ENCODE measurements around the gene IRF2BP1. TPM values are rescaled to one million over a fixed set of nuclear protein-coding genes. Genes with fewer than 3 reads are reported as not detected.
"Not testable (repeated sequence)": the region's sequence is repeated elsewhere in the genome, so short reads cannot be mapped to it uniquely, and the experiment has no call there.

IRF2BP1 gene
- total RNA-seq, 1 experiment from 2014 or later, result 29.7 TPM

DNA sequence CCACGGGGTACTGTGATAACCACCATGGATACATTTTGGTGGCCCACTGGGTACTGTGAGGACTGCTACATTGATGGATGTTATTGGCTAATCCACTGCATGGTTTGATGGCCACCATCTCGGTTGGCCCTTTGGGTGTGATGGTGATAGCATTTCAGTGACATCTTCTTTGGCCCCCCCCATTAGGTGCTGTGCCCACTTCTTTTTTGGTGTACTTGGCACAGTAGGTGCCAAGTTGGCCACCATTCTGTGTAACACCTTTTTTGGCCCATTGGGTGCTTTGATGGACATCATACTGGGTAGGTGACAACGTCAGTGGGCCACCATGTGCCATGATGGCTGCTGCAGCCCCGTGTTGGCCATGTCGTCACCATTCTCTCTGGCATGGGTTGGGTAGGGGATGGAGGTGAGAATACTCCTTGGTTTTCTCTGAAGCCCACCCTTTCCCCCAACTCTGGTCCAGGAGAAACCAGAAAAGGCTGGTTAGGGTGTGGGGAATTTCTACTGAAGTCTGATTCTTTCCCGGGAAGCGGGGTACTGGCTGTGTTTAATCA is 12.6 kb downstream of the IRF2BP1 start:
- ChIA-PET CTCF (no interaction called here), POLR2A (ENCODE audit: low non-redundant PET) (no interaction called here)
- no peak overlapping the region for H3K27ac ChIP-seq (ENCODE audit: low read depth, low read length, poor library complexity, severe bottlenecking)
- DNase-seq (ENCODE audit: low spot score), result no peak
- H3K36me3 ChIP-seq (ENCODE audit: insufficient read depth, low read length, poor library complexity, severe bottlenecking), result no peaks in the 10 kb centered on the region
- intact Hi-C loops (cut with micrococcal nuclease; ENCODE audit: unreplicated experiment), result no loop called here
- no peaks in the 10 kb centered on the region for H3K27me3 ChIP-seq (replicated peaks; ENCODE audit: insufficient read depth, low read depth, low read length, poor library complexity)
- no peak overlapping the region for H3K4me3 ChIP-seq (ENCODE audit: low read depth, low read length, poor library complexity, severe bottlenecking)
- TF ChIP-seq EZH2 (IDR thresholded peaks at IDR 0.05; ENCODE audit: borderline replicate concordance, low read depth, low read length, poor library complexity, severe bottlenecking), result no peak
- no peak for TF ChIP-seq CTCF (conservative IDR thresholded peaks at IDR 0.05; ENCODE audit: low read depth, low read length)
- no TSS peak for BruUV-seq (replicated peaks)
- H3K9me3 ChIP-seq (ENCODE audit: low read depth, low read length, poor library complexity, severe bottlenecking), result no peaks in the 10 kb centered on the region
- H3K4me1 ChIP-seq (ENCODE audit: insufficient read depth, low read length, poor library complexity, severe bottlenecking), result no peaks in the 10 kb centered on the region

GRCh38 chr19:45872095-45872919 is 13.6 kb downstream of the IRF2BP1 start:
- Histone ChIP-seq H3K36me3 (ENCODE audit: insufficient read depth, low read length, poor library complexity, severe bottlenecking) (no peaks in the 10 kb centered on the region), H3K4me1 (ENCODE audit: insufficient read depth, low read length, poor library complexity, severe bottlenecking) (no peaks in the 10 kb centered on the region), H3K27ac (ENCODE audit: low read depth, low read length, poor library complexity, severe bottlenecking) (no peak overlapping the region), H3K9me3 (ENCODE audit: low read depth, low read length, poor library complexity, severe bottlenecking) (no peaks in the 10 kb centered on the region), H3K4me3 (ENCODE audit: low read depth, low read length, poor library complexity, severe bottlenecking) (no peak overlapping the region), H3K27me3 (replicated peaks; ENCODE audit: insufficient read depth, low read depth, low read length, poor library complexity) (peaks cover under 1% of the 10 kb centered on the region)
- ChIA-PET POLR2A (ENCODE audit: low non-redundant PET) (no interaction called here), CTCF (no interaction called here)
- no TSS peak for BruUV-seq (replicated peaks)
- DNase-seq (ENCODE audit: low spot score), result no peak
- intact Hi-C loops (cut with micrococcal nuclease; ENCODE audit: unreplicated experiment), result no loop called here
- no peak for TF ChIP-seq CTCF (conservative IDR thresholded peaks at IDR 0.05; ENCODE audit: low read depth, low read length)

GRCh38 chr19:45870798-45871197 is 15.1 kb downstream of the IRF2BP1 start:
- TF ChIP-seq EZH2 (IDR thresholded peaks at IDR 0.05; ENCODE audit: borderline replicate concordance, low read depth, low read length, poor library complexity, severe bottlenecking) (no peak), CTCF (conservative IDR thresholded peaks at IDR 0.05; ENCODE audit: low read depth, low read length) (no peak)
- POLR2A ChIA-PET (ENCODE audit: low non-redundant PET), result no interaction called here
- no peaks in the 10 kb centered on the region for H3K9me3 ChIP-seq (ENCODE audit: low read depth, low read length, poor library complexity, severe bottlenecking)
- no peak overlapping the region for H3K27ac ChIP-seq (ENCODE audit: low read depth, low read length, poor library complexity, severe bottlenecking)
- peaks cover 15% of the 10 kb centered on the region for H3K27me3 ChIP-seq (replicated peaks; ENCODE audit: insufficient read depth, low read depth, low read length, poor library complexity)
- no peak for DNase-seq (ENCODE audit: low spot score)
- no peak overlapping the region for H3K4me3 ChIP-seq (ENCODE audit: low read depth, low read length, poor library complexity, severe bottlenecking)
- CTCF ChIA-PET, result interaction anchor here (0.7 kb wide), 1 partner anchor 14 kb away, joined by 4 read pairs; no protein-coding TSS in a partner anchor
- H3K36me3 ChIP-seq (ENCODE audit: insufficient read depth, low read length, poor library complexity, severe bottlenecking), result no peaks in the 10 kb centered on the region
- no peaks in the 10 kb centered on the region for H3K4me1 ChIP-seq (ENCODE audit: insufficient read depth, low read length, poor library complexity, severe bottlenecking)
- BruUV-seq (replicated peaks), result no TSS peak
- intact Hi-C loops (cut with micrococcal nuclease; ENCODE audit: unreplicated experiment), result no loop called here

DNA sequence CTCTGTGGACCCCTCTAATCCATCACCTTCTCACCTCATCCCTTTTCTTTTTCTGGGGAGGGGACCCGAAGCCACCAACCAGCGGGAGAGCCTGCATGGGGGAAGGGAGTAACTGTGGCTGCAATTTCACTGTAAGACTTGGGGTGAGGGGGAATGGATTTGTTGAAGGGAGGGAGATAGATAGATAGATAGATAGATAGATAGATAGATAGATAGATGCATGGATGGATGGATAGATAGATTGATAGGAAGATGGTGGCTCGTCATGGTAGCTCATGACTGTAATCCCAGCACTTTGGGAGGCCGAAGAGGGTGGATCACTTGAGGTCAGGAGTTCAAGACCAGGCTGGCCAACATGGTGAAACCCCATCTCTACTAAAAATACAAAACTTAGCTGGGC is 18.7 kb downstream of the IRF2BP1 start:
- DNase-seq (ENCODE audit: low spot score); BruUV-seq (replicated peaks); intact Hi-C loops (cut with micrococcal nuclease; ENCODE audit: unreplicated experiment); H3K27ac ChIP-seq (ENCODE audit: low read depth, low read length, poor library complexity, severe bottlenecking); H3K4me3 ChIP-seq (ENCODE audit: low read depth, low read length, poor library complexity, severe bottlenecking); CTCF ChIA-PET; H3K9me3 ChIP-seq (ENCODE audit: low read depth, low read length, poor library complexity, severe bottlenecking); POLR2A ChIA-PET (ENCODE audit: low non-redundant PET); H3K4me1 ChIP-seq (ENCODE audit: insufficient read depth, low read length, poor library complexity, severe bottlenecking); H3K36me3 ChIP-seq (ENCODE audit: insufficient read depth, low read length, poor library complexity, severe bottlenecking): not testable (repeated sequence)
- peaks cover 41% of the 10 kb centered on the region for H3K27me3 ChIP-seq (replicated peaks; ENCODE audit: insufficient read depth, low read depth, low read length, poor library complexity)
